A549 (cell line): Measurements from ENCODE around the gene SDC1. TPM values are rescaled to one million over a fixed set of nuclear protein-coding genes. Genes with fewer than 3 reads are reported as not detected.

Source experiments
- ATAC-seq, 2 experiments: fragments of 200-7000 bp in 1 of 2; fragments of >200 bp in 1 of 2; cut with Nextera tagmentation in 1 of 2; cut with Tn5 transposase in 1 of 2; 3 replicates each; pipeline versions ENCODE4 v1.8.0 to v1.9.1; 2018 to 2020; ENCODE audit warnings: mild to moderate bottlenecking in 1 of 2, moderate library complexity in 1 of 2
- CTCF ChIA-PET: fragments of 300-600 bp; sonication (Branson Sonifier 250); formaldehyde crosslinking; extraction: SDS; loops from one replicate; lab custom pipeline; 2021; ENCODE audit warnings: antibody characterized with exemption, inconsistent platforms; lab: Yijun Ruan, JAX
- POLR2A ChIA-PET: fragments of 350-600 bp; formaldehyde crosslinking; extraction: SDS; loops from one replicate; lab custom pipeline; 2021; ENCODE audit warnings: antibody characterized with exemption, inconsistent platforms; lab: Yijun Ruan, JAX
- DNase-seq, 2 experiments: peaks; one replicate each; pipeline versions ENCODE4 v3.0.0 to v3.0.0-alpha.2; 2011 to 2016; ENCODE audit warnings: low read depth in 1 of 2, low spot score in 1 of 2
- FAIRE-seq: peaks from 2 replicates; lab custom pipeline; 2011; peaks lifted over from hg19 to GRCh38; lab: Jason Lieb, UNC
- H3K27ac ChIP-seq, 2 experiments: fragments of >200 bp; sonication (Bioruptor Twin); formaldehyde crosslinking; 3 replicates each; pipeline ENCODE4 v1.5.1; 2016 to 2017
- H3K4me1 ChIP-seq: fragments of >200 bp; sonication (Bioruptor Twin); formaldehyde crosslinking; 3 replicates; pipeline ENCODE4 v1.6.1; 2016
- H3K4me2 ChIP-seq: fragments of >200 bp; sonication (Bioruptor Twin); formaldehyde crosslinking; 3 replicates; pipeline ENCODE4 v1.6.1; 2016
- H3K4me3 ChIP-seq: fragments of >200 bp; sonication (Bioruptor Twin); formaldehyde crosslinking; 3 replicates; pipeline ENCODE4 v1.5.1; 2016
- H3K9me3 ChIP-seq: fragments of >200 bp; sonication (Bioruptor Twin); formaldehyde crosslinking; 3 replicates; pipeline ENCODE4 v1.6.1; 2016
- EHF ChIP-seq: fragments of 250-450 bp; sonication (Bioruptor Pico); IDR thresholded peaks from 2 replicates; pipeline ENCODE4 v1.5.0; 2020; ENCODE audit warnings: mild to moderate bottlenecking
- EHMT2 ChIP-seq: fragments of 200-600 bp; sonication (generic); IDR thresholded peaks from 2 replicates; pipeline ENCODE4 v1.6.1; 2016; ENCODE audit warnings: antibody characterized with exemption, low read depth, mild to moderate bottlenecking, moderate library complexity
- EP300 ChIP-seq, 2 experiments: fragments of >200 bp; sonication (Bioruptor Twin); formaldehyde crosslinking; IDR thresholded peaks; 2 replicates in 1 of 2; 3 replicates in 1 of 2; pipeline ENCODE4 v1.6.1; 2016 to 2017
- ESRRA ChIP-seq: fragments of 150-350 bp; IDR thresholded peaks from 2 replicates; pipeline ENCODE4 v1.6.1; 2014; ENCODE audit warnings: mild to moderate bottlenecking, low read length, borderline replicate concordance
- FOSB ChIP-seq: fragments of 250-450 bp; sonication (Bioruptor Pico); IDR thresholded peaks from 2 replicates; pipeline ENCODE4 v1.5.0; 2020; ENCODE audit warnings: mild to moderate bottlenecking, moderate library complexity
- FOSL2 ChIP-seq, 2 experiments: fragments of 450-650 bp in 1 of 2; fragments of >200 bp in 1 of 2; sonication (Bioruptor Twin) in 1 of 2; formaldehyde crosslinking; IDR thresholded peaks; 2 replicates each; pipeline versions ENCODE4 v1.5.0 to v1.6.1; 2016 to 2020; ENCODE audit warnings: mild to moderate bottlenecking in 1 of 2, moderate library complexity in 1 of 2
- HDAC2 ChIP-seq: fragments of 200-600 bp; sonication (generic); IDR thresholded peaks from 2 replicates; pipeline ENCODE4 v1.6.1; 2016
- KDM1A ChIP-seq: fragments of 200-600 bp; sonication (generic); IDR thresholded peaks from 2 replicates; pipeline ENCODE4 v1.6.1; 2016; ENCODE audit warnings: low read depth, mild to moderate bottlenecking
- MYC ChIP-seq: IDR thresholded peaks from 2 replicates; pipeline ENCODE4 v1.6.1; 2012; ENCODE audit warnings: mild to moderate bottlenecking, inconsistent platforms, low read length, improper control_type of control experiment, borderline replicate concordance
- NFE2L2 ChIP-seq: fragments of 150-350 bp; conservative IDR thresholded peaks from 2 replicates; pipeline ENCODE4 v1.6.1; 2014; ENCODE audit warnings: low read length
- NPAS2 ChIP-seq: fragments of 250-450 bp; sonication (Bioruptor Pico); IDR thresholded peaks from 2 replicates; pipeline ENCODE4 v1.8.0; 2022; ENCODE audit warnings: mild to moderate bottlenecking, moderate library complexity, borderline replicate concordance
- RAD21 ChIP-seq, 2 experiments: fragments of >200 bp in 1 of 2; sonication (Bioruptor Twin) in 1 of 2; formaldehyde crosslinking in 1 of 2; IDR thresholded peaks in 1 of 2; conservative IDR thresholded peaks in 1 of 2; 2 replicates in 1 of 2; 3 replicates in 1 of 2; pipeline ENCODE4 v1.6.1; 2012 to 2018; ENCODE audit warnings: inconsistent platforms in 1 of 2
- RARB ChIP-seq: fragments of 250-450 bp; sonication (Bioruptor Pico); IDR thresholded peaks from 2 replicates; pipeline ENCODE4 v1.8.0; 2021; ENCODE audit warnings: mild to moderate bottlenecking, moderate library complexity
- RFX5 ChIP-seq: fragments of 450-650 bp; IDR thresholded peaks from 2 replicates; pipeline ENCODE4 v1.7.1; 2014; ENCODE audit warnings: antibody characterized with exemption, mild to moderate bottlenecking, moderate library complexity
- RNF2 ChIP-seq: fragments of 200-600 bp; sonication (generic); IDR thresholded peaks from 2 replicates; pipeline ENCODE4 v1.6.1; 2016; ENCODE audit warnings: low read depth, mild to moderate bottlenecking, antibody characterized with exemption, moderate library complexity, borderline replicate concordance
- SMC3 ChIP-seq: fragments of >200 bp; sonication (Bioruptor Twin); formaldehyde crosslinking; IDR thresholded peaks from 3 replicates; pipeline ENCODE4 v1.6.1; 2018; ENCODE audit warnings: inconsistent platforms
- SREBF2 ChIP-seq: fragments of 450-650 bp; IDR thresholded peaks from 2 replicates; pipeline ENCODE4 v1.6.1; 2014; ENCODE audit warnings: mild to moderate bottlenecking, moderate library complexity
- TFCP2L1 ChIP-seq: fragments of 250-450 bp; sonication (Bioruptor Pico); IDR thresholded peaks from 2 replicates; pipeline ENCODE4 v1.5.0; 2021; ENCODE audit warnings: mild to moderate bottlenecking
- WGBS: methylation state at CpG from one replicate; pipeline ENCODE4 v1.1.6; 2017; ENCODE audit errors: missing lambda C conversion rate; 5-methylcytosine and 5-hydroxymethylcytosine counted together
- polyA plus RNA-seq, 4 experiments: library from polyadenylated mRNA; depleted of rRNA in 3 of 4; stranded (reverse); fragments of >200 nt; fragmentation: RNase III in 1 of 4; extraction: RNeasy Plus Mini Kit Qiagen cat#74134 plus additional on column Dnase treatment in 1 of 4; gene quantifications; 2 replicates in 3 of 4; 3 replicates in 1 of 4; pipeline ENCODE4 v1.2.3, GENCODE V29; 2011 to 2017
- TF ChIP-seq, protein P1 (sequence below): fragments of >200 bp; sonication (Bioruptor Twin); formaldehyde crosslinking; IDR thresholded peaks from 3 replicates; pipeline ENCODE4 v1.5.1; 2016
- TF ChIP-seq, protein P2 (sequence below): fragments of 450-650 bp; IDR thresholded peaks from 2 replicates; pipeline ENCODE4 v1.6.1; 2014; ENCODE audit warnings: antibody characterized with exemption
- TF ChIP-seq, protein P3 (sequence below): IDR thresholded peaks from 2 replicates; pipeline ENCODE4 v1.6.1; 2012
- TF ChIP-seq, protein P4 (sequence below): fragments of >200 bp; sonication (Bioruptor Twin); formaldehyde crosslinking; IDR thresholded peaks from 2 replicates; pipeline ENCODE4 v1.6.1; 2016
- TF ChIP-seq, protein P5 (sequence below): fragments of 250-450 bp; sonication (Bioruptor Pico); IDR thresholded peaks from 2 replicates; pipeline ENCODE4 v1.5.0; 2021; ENCODE audit warnings: mild to moderate bottlenecking, moderate library complexity, borderline replicate concordance
- TF ChIP-seq, protein P6 (sequence below): fragments of 200-600 bp; sonication (generic); IDR thresholded peaks from 2 replicates; pipeline ENCODE4 v1.6.1; 2016; ENCODE audit warnings: antibody characterized with exemption, mild to moderate bottlenecking, moderate library complexity
- TF ChIP-seq, protein P7 (sequence below): IDR thresholded peaks from 2 replicates; pipeline ENCODE4 v1.6.1; 2012; ENCODE audit warnings: low read depth, borderline replicate concordance

The SDC1 gene
- polyA plus RNA-seq, 2 of the 4 experiments (the other 2 are of a cell fraction) = 116 to 171 TPM

DNA sequence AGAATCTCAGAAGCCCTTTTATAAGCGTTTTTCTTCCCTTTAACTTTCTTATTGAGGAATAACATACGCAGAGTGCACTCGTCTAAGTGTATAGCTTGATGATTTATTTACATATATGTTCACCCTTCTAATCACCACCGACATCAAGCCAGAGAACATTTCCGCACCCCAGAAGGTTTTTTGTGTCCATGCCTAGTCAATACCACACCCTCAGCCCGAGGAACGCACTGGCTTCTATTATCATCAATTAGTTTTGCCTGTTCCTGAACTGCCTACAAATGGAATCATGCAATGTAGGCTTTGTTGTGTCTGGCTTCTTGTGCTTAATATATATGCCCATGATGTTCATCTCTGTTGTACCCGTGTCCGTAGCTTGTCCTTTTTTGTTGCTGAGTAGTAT, 27.7 kb downstream of the SDC1 start:
- 88% methylated on average over 9 of the region's 9 CpGs for WGBS
- Histone ChIP-seq H3K4me2 (no peak overlapping the region), H3K4me1 (peaks cover 15% of the 10 kb centered on the region), H3K27ac (no peak overlapping the region), H3K4me3 (no peak overlapping the region), H3K9me3 (no peaks in the 10 kb centered on the region)
- POLR2A ChIA-PET = interaction anchor here (0.9 kb wide), 1 partner anchor 18 kb away, joined by 3 read pairs; no protein-coding TSS in a partner anchor
- CTCF ChIA-PET = interaction anchor here (0.7 to 9.9 kb wide), 9 partner anchors 10 to 241 kb away, joined by 3 to 96 read pairs (median 4); partner anchors contain the start of gene SDC1
- no peak for TF ChIP-seq RNF2
- no peak for TF ChIP-seq TFCP2L1
- no peak for TF ChIP-seq SREBF2
- TF ChIP-seq, protein P1, sequence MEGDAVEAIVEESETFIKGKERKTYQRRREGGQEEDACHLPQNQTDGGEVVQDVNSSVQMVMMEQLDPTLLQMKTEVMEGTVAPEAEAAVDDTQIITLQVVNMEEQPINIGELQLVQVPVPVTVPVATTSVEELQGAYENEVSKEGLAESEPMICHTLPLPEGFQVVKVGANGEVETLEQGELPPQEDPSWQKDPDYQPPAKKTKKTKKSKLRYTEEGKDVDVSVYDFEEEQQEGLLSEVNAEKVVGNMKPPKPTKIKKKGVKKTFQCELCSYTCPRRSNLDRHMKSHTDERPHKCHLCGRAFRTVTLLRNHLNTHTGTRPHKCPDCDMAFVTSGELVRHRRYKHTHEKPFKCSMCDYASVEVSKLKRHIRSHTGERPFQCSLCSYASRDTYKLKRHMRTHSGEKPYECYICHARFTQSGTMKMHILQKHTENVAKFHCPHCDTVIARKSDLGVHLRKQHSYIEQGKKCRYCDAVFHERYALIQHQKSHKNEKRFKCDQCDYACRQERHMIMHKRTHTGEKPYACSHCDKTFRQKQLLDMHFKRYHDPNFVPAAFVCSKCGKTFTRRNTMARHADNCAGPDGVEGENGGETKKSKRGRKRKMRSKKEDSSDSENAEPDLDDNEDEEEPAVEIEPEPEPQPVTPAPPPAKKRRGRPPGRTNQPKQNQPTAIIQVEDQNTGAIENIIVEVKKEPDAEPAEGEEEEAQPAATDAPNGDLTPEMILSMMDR = no peak
- no peak for TF ChIP-seq FOSL2 (IDR thresholded peaks at IDR 0.05)
- TF ChIP-seq FOSL2 (CRISPR knock-in tag; IDR thresholded peaks at IDR 0.05) = no peak
- TF ChIP-seq, protein P2, sequence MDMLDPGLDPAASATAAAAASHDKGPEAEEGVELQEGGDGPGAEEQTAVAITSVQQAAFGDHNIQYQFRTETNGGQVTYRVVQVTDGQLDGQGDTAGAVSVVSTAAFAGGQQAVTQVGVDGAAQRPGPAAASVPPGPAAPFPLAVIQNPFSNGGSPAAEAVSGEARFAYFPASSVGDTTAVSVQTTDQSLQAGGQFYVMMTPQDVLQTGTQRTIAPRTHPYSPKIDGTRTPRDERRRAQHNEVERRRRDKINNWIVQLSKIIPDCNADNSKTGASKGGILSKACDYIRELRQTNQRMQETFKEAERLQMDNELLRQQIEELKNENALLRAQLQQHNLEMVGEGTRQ = no peak
- FAIRE-seq (no peak), ATAC-seq (no peak), DNase-seq (no peak)

DNA sequence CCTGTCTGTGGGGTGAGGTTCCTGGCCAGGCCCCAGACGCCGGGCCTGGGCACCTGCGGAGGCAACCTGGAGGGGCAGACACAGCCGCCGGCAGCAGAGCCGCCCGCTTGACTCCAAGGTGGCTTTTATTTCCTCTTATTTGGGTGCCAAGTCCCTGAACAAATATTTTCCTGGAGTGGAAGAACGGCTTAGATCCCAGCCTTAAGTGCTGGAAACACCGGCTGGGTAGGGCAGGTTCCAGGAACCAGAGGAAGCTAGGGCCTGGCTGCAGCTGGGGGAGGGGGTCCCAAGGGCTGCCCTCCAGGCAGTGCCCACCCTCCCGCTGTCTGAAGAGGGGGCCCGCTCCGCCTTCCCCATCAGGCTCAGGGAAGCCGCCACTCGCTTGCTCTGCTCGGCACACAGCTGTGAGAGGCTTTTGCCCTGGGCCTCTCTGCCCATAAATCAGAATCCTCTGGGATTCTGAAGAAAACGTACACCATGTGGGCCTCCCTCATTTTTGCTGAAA, 28.2 kb downstream of the SDC1 start:
- FAIRE-seq (no peak), ATAC-seq (no peak), DNase-seq (no peak)
- ChIA-PET POLR2A (no interaction called here), CTCF (interaction anchor here (0.9 to 9.9 kb wide), 8 partner anchors 15 to 241 kb away, joined by 3 to 96 read pairs (median 4); partner anchors contain the start of gene SDC1)
- Histone ChIP-seq H3K9me3 (no peaks in the 10 kb centered on the region), H3K4me1 (peaks cover 16% of the 10 kb centered on the region), H3K27ac (peak overlapping the region; percentile 35 to 70; a peak in 4 of 6 replicates), H3K4me3 (no peak overlapping the region), H3K4me2 (no peak overlapping the region)
- TF ChIP-seq EHF (CRISPR knock-in tag) (no peak), KDM1A (no peak), HDAC2 (no peak), EP300 (IDR thresholded peaks at IDR 0.05) (no peak), EHMT2 (no peak), NFE2L2 (no peak), FOSB (CRISPR knock-in tag) (no peak), ESRRA (no peak), SMC3 (no peak), RARB (CRISPR knock-in tag) (no peak), MYC (no peak), RFX5 (no peak), RAD21 (conservative IDR thresholded peaks at IDR 0.05 in 1 of 2, IDR thresholded peaks at IDR 0.05 in 1 of 2) (no peak), NPAS2 (CRISPR knock-in tag) (no peak)
- TF ChIP-seq, protein P3, sequence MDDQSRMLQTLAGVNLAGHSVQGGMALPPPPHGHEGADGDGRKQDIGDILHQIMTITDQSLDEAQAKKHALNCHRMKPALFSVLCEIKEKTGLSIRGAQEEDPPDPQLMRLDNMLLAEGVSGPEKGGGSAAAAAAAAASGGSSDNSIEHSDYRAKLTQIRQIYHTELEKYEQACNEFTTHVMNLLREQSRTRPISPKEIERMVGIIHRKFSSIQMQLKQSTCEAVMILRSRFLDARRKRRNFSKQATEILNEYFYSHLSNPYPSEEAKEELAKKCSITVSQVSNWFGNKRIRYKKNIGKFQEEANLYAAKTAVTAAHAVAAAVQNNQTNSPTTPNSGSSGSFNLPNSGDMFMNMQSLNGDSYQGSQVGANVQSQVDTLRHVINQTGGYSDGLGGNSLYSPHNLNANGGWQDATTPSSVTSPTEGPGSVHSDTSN = no peak
- TF ChIP-seq, protein P4, sequence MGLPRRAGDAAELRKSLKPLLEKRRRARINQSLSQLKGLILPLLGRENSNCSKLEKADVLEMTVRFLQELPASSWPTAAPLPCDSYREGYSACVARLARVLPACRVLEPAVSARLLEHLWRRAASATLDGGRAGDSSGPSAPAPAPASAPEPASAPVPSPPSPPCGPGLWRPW = no peak
- TF ChIP-seq, protein P5, sequence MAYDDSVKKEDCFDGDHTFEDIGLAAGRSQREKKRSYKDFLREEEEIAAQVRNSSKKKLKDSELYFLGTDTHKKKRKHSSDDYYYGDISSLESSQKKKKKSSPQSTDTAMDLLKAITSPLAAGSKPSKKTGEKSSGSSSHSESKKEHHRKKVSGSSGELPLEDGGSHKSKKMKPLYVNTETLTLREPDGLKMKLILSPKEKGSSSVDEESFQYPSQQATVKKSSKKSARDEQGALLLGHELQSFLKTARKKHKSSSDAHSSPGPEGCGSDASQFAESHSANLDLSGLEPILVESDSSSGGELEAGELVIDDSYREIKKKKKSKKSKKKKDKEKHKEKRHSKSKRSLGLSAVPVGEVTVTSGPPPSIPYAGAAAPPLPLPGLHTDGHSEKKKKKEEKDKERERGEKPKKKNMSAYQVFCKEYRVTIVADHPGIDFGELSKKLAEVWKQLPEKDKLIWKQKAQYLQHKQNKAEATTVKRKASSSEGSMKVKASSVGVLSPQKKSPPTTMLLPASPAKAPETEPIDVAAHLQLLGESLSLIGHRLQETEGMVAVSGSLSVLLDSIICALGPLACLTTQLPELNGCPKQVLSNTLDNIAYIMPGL (CRISPR knock-in tag) = no peak
- TF ChIP-seq, protein P6, sequence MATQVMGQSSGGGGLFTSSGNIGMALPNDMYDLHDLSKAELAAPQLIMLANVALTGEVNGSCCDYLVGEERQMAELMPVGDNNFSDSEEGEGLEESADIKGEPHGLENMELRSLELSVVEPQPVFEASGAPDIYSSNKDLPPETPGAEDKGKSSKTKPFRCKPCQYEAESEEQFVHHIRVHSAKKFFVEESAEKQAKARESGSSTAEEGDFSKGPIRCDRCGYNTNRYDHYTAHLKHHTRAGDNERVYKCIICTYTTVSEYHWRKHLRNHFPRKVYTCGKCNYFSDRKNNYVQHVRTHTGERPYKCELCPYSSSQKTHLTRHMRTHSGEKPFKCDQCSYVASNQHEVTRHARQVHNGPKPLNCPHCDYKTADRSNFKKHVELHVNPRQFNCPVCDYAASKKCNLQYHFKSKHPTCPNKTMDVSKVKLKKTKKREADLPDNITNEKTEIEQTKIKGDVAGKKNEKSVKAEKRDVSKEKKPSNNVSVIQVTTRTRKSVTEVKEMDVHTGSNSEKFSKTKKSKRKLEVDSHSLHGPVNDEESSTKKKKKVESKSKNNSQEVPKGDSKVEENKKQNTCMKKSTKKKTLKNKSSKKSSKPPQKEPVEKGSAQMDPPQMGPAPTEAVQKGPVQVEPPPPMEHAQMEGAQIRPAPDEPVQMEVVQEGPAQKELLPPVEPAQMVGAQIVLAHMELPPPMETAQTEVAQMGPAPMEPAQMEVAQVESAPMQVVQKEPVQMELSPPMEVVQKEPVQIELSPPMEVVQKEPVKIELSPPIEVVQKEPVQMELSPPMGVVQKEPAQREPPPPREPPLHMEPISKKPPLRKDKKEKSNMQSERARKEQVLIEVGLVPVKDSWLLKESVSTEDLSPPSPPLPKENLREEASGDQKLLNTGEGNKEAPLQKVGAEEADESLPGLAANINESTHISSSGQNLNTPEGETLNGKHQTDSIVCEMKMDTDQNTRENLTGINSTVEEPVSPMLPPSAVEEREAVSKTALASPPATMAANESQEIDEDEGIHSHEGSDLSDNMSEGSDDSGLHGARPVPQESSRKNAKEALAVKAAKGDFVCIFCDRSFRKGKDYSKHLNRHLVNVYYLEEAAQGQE = no peak
- TF ChIP-seq, protein P7, sequence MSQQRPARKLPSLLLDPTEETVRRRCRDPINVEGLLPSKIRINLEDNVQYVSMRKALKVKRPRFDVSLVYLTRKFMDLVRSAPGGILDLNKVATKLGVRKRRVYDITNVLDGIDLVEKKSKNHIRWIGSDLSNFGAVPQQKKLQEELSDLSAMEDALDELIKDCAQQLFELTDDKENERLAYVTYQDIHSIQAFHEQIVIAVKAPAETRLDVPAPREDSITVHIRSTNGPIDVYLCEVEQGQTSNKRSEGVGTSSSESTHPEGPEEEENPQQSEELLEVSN = no peak
- WGBS = 80% methylated on average over 16 of the region's 16 CpGs
